HG02970 (cell line): ENCODE results near the gene C6orf141.
"Not testable (repeated sequence)": the region's sequence is repeated elsewhere in the genome, so short reads cannot be mapped to it uniquely, and the experiment has no call there.

Source experiments
- ATAC-seq: cut with Tn5 transposase; IDR thresholded peaks from one replicate; pipeline ENCODE4 v1.9.1; 2021; ENCODE audit warnings: mild to moderate bottlenecking, moderate library complexity, moderate number of reproducible peaks; ENCODE audit not compliant: unreplicated experiment, low FRiP score

Gene C6orf141

GRCh38 chr6:49565855-49566254 lies 15.4 kb downstream of the C6orf141 start:
- no peak for ATAC-seq

GRCh38 chr6:49570474-49571079 lies 20.1 kb downstream of the C6orf141 start:
- ATAC-seq, result no peak

- ATAC-seq, result no peak
These were observed 26.1 kb downstream of the C6orf141 start for GRCh38 chr6:49576618-49577017.

DNA sequence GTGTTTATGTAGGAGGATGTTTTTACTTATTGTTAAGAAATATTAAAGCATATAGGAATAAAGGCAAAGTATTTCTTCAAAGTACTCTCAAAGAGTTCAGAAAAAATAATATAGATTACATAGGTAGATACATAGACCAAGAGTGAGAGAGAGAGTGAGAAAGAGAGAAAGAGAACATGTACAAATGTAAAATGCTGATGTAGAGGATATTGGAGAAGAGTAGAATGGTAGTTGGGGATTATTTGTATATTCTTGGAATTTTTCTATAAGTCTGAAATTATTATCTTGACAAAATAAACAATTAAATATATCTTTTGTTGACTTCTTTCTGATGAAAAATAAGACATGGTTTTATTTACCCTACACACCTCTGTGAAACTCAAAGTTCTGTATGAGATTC lies 29.2 kb downstream of the C6orf141 start:
- no peak for ATAC-seq

GRCh38 chr6:49582529-49582928 lies 32.1 kb downstream of the C6orf141 start:
- no peak for ATAC-seq

DNA sequence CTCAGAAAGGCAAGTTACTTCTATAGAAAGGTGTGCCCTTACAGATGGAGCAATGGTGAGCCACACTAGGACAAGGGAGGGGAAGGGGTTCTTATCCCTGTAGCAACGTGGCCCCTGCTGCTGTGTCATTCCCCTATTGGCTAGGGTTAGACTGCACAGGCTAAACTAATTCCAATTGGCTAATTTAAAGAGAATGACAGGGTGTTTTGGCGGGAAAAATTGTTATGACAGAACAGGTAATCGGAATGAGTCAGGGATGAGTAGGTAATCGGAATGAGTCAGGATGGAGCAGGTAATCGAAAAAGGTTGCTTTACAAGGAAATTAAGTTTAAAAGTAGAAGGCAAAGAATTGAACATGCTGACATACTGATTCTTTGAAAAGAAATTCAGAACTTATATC lies 36.8 kb downstream of the C6orf141 start:
- not testable (repeated sequence) for ATAC-seq
